BJ (cell line): ENCODE results near the gene ULK1. TPM values are rescaled to one million over a fixed set of nuclear protein-coding genes. Genes with fewer than 3 reads are reported as not detected.
"Not testable (repeated sequence)": the region's sequence is repeated elsewhere in the genome, so short reads cannot be mapped to it uniquely, and the experiment has no call there.

Experiments
- CTCF ChIA-PET: fragments of 350-600 bp; formaldehyde crosslinking; extraction: SDS; loops from one replicate; lab custom pipeline; 2021; ENCODE audit warnings: antibody characterized with exemption, inconsistent platforms; lab: Yijun Ruan, JAX
- POLR2A ChIA-PET: fragments of 300-600 bp; sonication (Branson Sonifier 250); formaldehyde crosslinking; extraction: SDS; loops from one replicate; lab custom pipeline; 2021; ENCODE audit warnings: antibody characterized with exemption; lab: Charles Lee
- DNase-seq: peaks from one replicate; pipeline ENCODE4 v3.0.0-alpha.2; 2011; ENCODE audit warnings: low read depth
- H3K27me3 ChIP-seq: 2 replicates; pipeline ENCODE4 v1.6.0; 2011; ENCODE audit warnings: low read length; ENCODE audit not compliant: control insufficient read depth, insufficient read depth
- H3K36me3 ChIP-seq: 2 replicates; pipeline ENCODE4 v1.5.1; 2011; ENCODE audit warnings: low read length; ENCODE audit not compliant: control insufficient read depth, insufficient read depth
- H3K4me3 ChIP-seq: 2 replicates; pipeline ENCODE4 v1.5.1; 2011; ENCODE audit warnings: low read depth, mild to moderate bottlenecking, control low read depth, low read length
- CTCF ChIP-seq: IDR thresholded peaks from 2 replicates; pipeline ENCODE4 v1.5.1; 2011; ENCODE audit warnings: low read depth, mild to moderate bottlenecking, control low read depth, inconsistent platforms, low read length, moderate library complexity; ENCODE audit not compliant: insufficient read depth
- polyA plus RNA-seq: library from polyadenylated mRNA; depleted of rRNA; stranded (reverse); fragments of >200 nt; gene quantifications from 2 replicates; pipeline ENCODE4 v1.2.3, GENCODE V29; 2011

The ULK1 gene
- polyA plus RNA-seq, 1 experiment = 13.7 TPM

GRCh38 chr12:131883521-131883900, 10.9 kb upstream of the ULK1 start:
- ChIA-PET CTCF (interaction anchor here (0.6 kb wide), 1 partner anchor 30 kb away, joined by 3 read pairs; no protein-coding TSS in a partner anchor), POLR2A (no interaction called here)
- TF ChIP-seq CTCF = no peak

GRCh38 chr12:131885076-131885475, 9.3 kb upstream of the ULK1 start:
- H3K27me3 ChIP-seq, POLR2A ChIA-PET, CTCF ChIA-PET, H3K36me3 ChIP-seq, DNase-seq, H3K4me3 ChIP-seq: not testable (repeated sequence)

More at GRCh38 chr12:131883521-131883900, 10.9 kb upstream of the ULK1 start:
- no peaks in the 10 kb centered on the region for H3K36me3 ChIP-seq
- H3K27me3 ChIP-seq = no peaks in the 10 kb centered on the region
- no peak for DNase-seq
- no peak overlapping the region for H3K4me3 ChIP-seq

GRCh38 chr12:131885543-131886057, 8.8 kb upstream of the ULK1 start:
- no peaks in the 10 kb centered on the region for H3K36me3 ChIP-seq
- peaks cover 2% of the 10 kb centered on the region; the same call in 1 of the 2 replicates for H3K27me3 ChIP-seq
- no peak for DNase-seq
- POLR2A ChIA-PET = no interaction called here
- H3K4me3 ChIP-seq = no peak overlapping the region
- TF ChIP-seq CTCF = no peak
- CTCF ChIA-PET = no interaction called here

GRCh38 chr12:131891722-131892121, 2.7 kb upstream of the ULK1 start:
- H3K36me3 ChIP-seq, CTCF ChIA-PET, H3K4me3 ChIP-seq, POLR2A ChIA-PET, H3K27me3 ChIP-seq, DNase-seq: not testable (repeated sequence)

GRCh38 chr12:131892711-131893604, 1.5 kb upstream of the ULK1 start:
- DNase-seq = no peak
- H3K4me3 ChIP-seq = no peak overlapping the region
- ChIA-PET CTCF (no interaction called here), POLR2A (no interaction called here)
- H3K36me3 ChIP-seq = peaks cover 10% of the 10 kb centered on the region
- peaks cover 2% of the 10 kb centered on the region; the same call in 1 of the 2 replicates for H3K27me3 ChIP-seq
- TF ChIP-seq CTCF = no peak

- Histone ChIP-seq H3K36me3 (peaks cover 10% of the 10 kb centered on the region), H3K4me3 (peak overlapping the region; percentile 21; the same call in 1 of the 2 replicates), H3K27me3 (peaks cover 2% of the 10 kb centered on the region; the same call in 1 of the 2 replicates)
- TF ChIP-seq CTCF = no peak
- DNase-seq = no peak
- ChIA-PET CTCF (no interaction called here), POLR2A (no interaction called here)
Observed at GRCh38 chr12:131893605-131894312, 663 bp upstream of the ULK1 start.
